ENCODE results near the gene CCDC57.

- no peak for TF ChIP-seq POLR2A (IDR thresholded peaks at IDR 0.05)
- no peak for TF ChIP-seq CTCF (IDR thresholded peaks at IDR 0.05)
- TF ChIP-seq POLR2AphosphoS5 (IDR thresholded peaks at IDR 0.05), result no peak
Observed at GRCh38 chr17:82059272-82060000, 153.2 kb downstream of the CCDC57 start.
